Measurements from ENCODE around the gene ZBTB46.
A peak's percentile ranks its signal among the peaks of the same experiment; 100 is the strongest.
"Not testable (repeated sequence)": the region's sequence is repeated elsewhere in the genome, so short reads cannot be mapped to it uniquely, and the experiment has no call there.

ZBTB46 gene

GRCh38 chr20:63811491-63811875 is 19.6 kb downstream of the ZBTB46 start:
- no peak for DNase-seq

GRCh38 chr20:63810730-63811490 is 20.2 kb downstream of the ZBTB46 start:
- no peak for DNase-seq

GRCh38 chr20:63809856-63810255 is 21.2 kb downstream of the ZBTB46 start:
- DNase-seq = no peak

- DNase-seq = no peak
Observed at GRCh38 chr20:63808964-63809674, 21.9 kb downstream of the ZBTB46 start.

- no peak for DNase-seq
Observed at GRCh38 chr20:63808145-63808724, 22.8 kb downstream of the ZBTB46 start.

- DNase-seq = no peak
Observed at GRCh38 chr20:63807654-63808053, 23.4 kb downstream of the ZBTB46 start.

- no peak for DNase-seq
Observed at GRCh38 chr20:63804308-63804636, 26.8 kb downstream of the ZBTB46 start.

GRCh38 chr20:63802469-63803240 is 28.4 kb downstream of the ZBTB46 start:
- no peak for DNase-seq

- DNase-seq = not testable (repeated sequence)
Observed at GRCh38 chr20:63801174-63801573, 29.9 kb downstream of the ZBTB46 start.

- DNase-seq = not testable (repeated sequence)
Observed at GRCh38 chr20:63800411-63800810, 30.7 kb downstream of the ZBTB46 start.

GRCh38 chr20:63799127-63799526 is 31.9 kb downstream of the ZBTB46 start:
- DNase-seq = not testable (repeated sequence)

- DNase-seq = not testable (repeated sequence)
Observed at GRCh38 chr20:63797175-63797574, 33.9 kb downstream of the ZBTB46 start.

- no peak for DNase-seq
Observed at GRCh38 chr20:63795178-63795830, 35.8 kb downstream of the ZBTB46 start.

- no peak for DNase-seq
Observed at GRCh38 chr20:63794614-63795013, 36.5 kb downstream of the ZBTB46 start.

GRCh38 chr20:63792866-63793265 is 38.2 kb downstream of the ZBTB46 start:
- DNase-seq = no peak

GRCh38 chr20:63791497-63792156 is 39.4 kb downstream of the ZBTB46 start:
- DNase-seq = peak; percentile 46

- DNase-seq = no peak
Observed at GRCh38 chr20:63790572-63791168, 40.4 kb downstream of the ZBTB46 start.

- DNase-seq = no peak
Observed at GRCh38 chr20:63789836-63790571, 41.1 kb downstream of the ZBTB46 start.

GRCh38 chr20:63787749-63788148 is 43.3 kb downstream of the ZBTB46 start:
- DNase-seq = no peak

GRCh38 chr20:63787302-63787701 is 43.8 kb downstream of the ZBTB46 start:
- DNase-seq = no peak

- no peak for DNase-seq
Observed at GRCh38 chr20:63785691-63786131, 45.4 kb downstream of the ZBTB46 start.

Measured in retina (tissue), 1 donor.